ENCODE results near the gene LRRC53.

- TF ChIP-seq, protein P1, sequence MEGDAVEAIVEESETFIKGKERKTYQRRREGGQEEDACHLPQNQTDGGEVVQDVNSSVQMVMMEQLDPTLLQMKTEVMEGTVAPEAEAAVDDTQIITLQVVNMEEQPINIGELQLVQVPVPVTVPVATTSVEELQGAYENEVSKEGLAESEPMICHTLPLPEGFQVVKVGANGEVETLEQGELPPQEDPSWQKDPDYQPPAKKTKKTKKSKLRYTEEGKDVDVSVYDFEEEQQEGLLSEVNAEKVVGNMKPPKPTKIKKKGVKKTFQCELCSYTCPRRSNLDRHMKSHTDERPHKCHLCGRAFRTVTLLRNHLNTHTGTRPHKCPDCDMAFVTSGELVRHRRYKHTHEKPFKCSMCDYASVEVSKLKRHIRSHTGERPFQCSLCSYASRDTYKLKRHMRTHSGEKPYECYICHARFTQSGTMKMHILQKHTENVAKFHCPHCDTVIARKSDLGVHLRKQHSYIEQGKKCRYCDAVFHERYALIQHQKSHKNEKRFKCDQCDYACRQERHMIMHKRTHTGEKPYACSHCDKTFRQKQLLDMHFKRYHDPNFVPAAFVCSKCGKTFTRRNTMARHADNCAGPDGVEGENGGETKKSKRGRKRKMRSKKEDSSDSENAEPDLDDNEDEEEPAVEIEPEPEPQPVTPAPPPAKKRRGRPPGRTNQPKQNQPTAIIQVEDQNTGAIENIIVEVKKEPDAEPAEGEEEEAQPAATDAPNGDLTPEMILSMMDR (IDR thresholded peaks at IDR 0.05): no peak
- no peak for TF ChIP-seq POLR2A (IDR thresholded peaks at IDR 0.05)
- no peak for TF ChIP-seq POLR2AphosphoS5 (IDR thresholded peaks at IDR 0.05)
- TF ChIP-seq EP300 (IDR thresholded peaks at IDR 0.05): no peak
Observed at GRCh38 chr1:74423471-74423870, 88.9 kb downstream of the LRRC53 start.
